GM21619 (cell line): ENCODE measurements around the gene LIMS2.

ENCODE experiments used
- ATAC-seq: cut with Tn5 transposase; IDR thresholded peaks from one replicate; pipeline ENCODE4 v1.9.1; 2021; ENCODE audit not compliant: unreplicated experiment

LIMS2 gene, protein sequence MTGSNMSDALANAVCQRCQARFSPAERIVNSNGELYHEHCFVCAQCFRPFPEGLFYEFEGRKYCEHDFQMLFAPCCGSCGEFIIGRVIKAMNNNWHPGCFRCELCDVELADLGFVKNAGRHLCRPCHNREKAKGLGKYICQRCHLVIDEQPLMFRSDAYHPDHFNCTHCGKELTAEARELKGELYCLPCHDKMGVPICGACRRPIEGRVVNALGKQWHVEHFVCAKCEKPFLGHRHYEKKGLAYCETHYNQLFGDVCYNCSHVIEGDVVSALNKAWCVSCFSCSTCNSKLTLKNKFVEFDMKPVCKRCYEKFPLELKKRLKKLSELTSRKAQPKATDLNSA

GRCh38 chr2:127675331-127676261 lies at the start of gene LIMS2:
Gene LIMS2, minus strand, starts transcription at chr2:127675530. Its CDS starts 506 bp downstream, at chr2:127675024.
- no peak for ATAC-seq

- no peak for ATAC-seq
These were observed 47.5 kb upstream of the LIMS2 start for GRCh38 chr2:127722807-127723206.

DNA sequence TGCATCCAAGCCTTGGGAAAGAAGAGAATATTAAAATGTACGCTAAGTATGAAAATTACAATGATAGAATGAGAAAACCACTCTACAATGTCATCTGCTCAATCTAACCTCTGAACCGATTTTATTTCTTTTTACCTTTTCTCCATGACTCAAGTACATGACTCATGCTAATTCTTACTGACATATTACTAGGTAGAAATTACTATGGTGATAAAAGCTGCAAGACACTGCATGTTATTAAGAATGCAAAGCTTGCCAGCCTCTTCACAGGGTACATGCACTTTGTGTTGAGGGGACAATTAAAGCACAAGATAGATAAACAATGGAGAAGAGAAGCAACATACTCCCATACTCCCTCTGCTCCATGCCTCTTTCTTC lies 46.6 kb upstream of the LIMS2 start:
- ATAC-seq: no peak

DNA sequence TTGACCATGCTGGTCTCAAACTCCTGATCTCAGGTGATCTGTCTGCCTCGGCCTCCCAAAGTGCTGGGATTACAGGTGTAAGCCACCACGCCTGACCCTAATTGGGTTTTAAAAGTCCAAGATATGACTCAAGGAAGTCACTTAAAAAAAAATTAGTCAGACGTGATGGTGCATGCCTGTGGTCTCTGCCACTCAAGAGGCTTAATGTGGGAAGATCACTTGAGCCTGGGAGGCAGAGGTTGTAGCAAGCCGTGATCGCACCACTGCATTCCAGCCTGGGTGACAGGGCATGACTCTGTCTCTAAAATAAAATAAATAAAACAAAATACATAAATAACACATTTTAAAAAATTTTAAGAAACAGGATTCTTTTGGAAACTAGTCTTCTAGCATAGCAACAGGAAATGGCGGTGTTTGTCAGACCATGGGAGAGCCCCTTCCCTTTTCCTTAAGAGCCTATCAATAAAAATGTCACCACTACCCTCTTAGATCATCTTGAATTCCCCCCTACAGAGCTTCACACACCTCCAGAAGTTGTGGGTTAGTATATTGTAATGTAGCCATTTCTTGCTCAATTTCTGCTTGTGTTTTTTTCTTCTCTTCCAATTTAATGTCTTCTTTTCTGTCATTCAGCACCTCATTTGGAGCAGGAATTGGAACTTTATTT lies 46.1 kb upstream of the LIMS2 start:
- no peak for ATAC-seq

GRCh38 chr2:127719301-127720218 lies 44.2 kb upstream of the LIMS2 start:
- ATAC-seq: no peak

- ATAC-seq: no peak
These were observed 42.9 kb upstream of the LIMS2 start for GRCh38 chr2:127718271-127718670.

- ATAC-seq: no peak
These were observed 40.6 kb upstream of the LIMS2 start for GRCh38 chr2:127715778-127716449.

DNA sequence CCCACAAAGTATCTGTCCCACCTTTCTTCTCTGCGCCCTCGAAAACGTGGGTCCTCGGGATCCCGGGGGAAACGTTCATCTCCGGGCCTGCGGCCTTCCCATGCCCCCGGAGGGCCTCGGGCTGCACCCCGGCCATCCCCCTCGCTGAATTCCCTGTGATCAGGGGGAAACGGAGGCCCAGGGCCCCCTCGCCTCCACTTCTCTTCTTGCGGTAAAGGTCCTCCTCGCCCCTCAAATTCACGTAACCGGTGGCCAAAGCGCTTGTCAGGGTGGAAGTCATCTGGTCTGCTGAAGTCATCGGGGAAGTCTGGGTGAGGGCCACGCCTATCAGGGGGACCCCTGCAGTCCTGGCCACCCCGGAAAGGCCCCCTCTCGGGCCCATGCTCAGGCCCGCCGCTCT lies 38.2 kb upstream of the LIMS2 start:
- ATAC-seq: no peak

- ATAC-seq: no peak
These were observed 37.7 kb upstream of the LIMS2 start for GRCh38 chr2:127712999-127713398.

- ATAC-seq: no peak
These were observed 34.0 kb upstream of the LIMS2 start for GRCh38 chr2:127709336-127709735.

DNA sequence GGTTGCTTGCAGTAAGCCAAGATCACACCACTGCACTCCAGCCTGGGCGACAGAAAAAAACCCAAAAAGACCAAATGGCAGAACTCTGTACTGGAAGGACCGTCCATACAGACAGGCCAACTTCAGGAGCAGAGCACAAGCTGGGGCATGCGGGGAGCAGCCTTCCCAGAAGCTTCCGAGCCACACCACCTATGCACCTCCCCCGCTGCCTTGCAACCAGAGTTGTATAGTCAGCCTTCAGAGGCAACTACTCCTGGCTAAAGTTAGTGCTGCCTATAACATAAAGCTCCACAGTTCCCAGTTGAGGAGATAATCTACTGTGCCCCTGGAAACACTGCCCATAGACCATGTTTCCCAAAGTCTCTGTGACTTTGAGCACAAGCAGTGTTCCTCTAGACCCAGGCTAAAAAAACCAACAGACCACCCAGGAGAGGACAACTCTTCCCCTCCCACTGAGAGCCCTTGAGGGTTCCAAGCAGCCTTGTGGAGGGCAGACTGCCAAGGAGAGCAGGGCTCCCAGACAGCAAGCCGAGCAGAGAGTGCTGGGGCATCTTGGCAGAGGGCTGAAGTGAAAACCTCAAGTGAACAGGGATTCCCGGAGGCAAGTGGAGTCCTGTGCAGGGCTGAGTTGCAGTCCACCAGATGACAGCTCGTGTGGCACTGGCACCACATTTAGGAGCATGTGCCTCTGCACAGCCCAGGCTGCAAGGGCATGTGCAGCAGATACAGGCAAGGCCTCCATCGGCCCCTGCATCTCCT lies 32.7 kb upstream of the LIMS2 start:
- no peak for ATAC-seq

DNA sequence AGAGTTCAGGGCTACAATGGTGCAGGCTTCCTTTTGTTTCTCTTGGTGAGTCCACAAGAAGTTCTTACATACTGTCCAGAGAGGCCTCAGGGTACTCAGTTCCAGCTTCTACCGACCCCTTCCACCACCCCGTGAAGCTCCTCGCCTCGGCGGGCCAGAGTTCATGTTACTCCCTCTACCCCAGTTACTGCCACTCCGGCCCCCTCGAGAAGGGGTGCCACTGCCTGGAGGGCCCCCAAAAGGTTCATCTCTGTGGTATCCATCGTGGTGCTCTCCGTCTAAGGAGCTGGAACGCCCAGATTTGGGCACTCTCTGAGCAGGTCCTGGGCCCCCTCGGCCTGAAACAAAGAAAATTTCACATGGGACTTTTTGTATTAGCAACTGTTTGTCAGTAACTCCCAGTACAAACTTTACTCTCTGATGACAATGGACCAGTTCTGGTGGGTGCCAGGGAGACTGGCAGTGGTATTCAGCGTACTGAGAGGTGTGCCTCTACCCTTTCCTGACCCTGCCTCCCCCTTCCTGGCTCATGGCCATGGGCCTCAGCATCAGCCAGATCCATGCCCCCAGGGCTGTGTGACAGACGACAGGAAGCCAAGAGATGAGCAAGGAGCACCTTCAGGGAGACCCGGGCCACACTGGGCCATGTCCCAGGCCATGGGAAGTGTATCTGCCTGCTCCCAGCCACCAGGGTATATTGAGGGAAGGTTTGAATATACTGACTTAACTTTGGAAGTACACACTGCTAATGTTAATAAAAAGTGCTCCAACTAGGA lies 31.1 kb upstream of the LIMS2 start:
- no peak for ATAC-seq

GRCh38 chr2:127705391-127706065 lies 30.2 kb upstream of the LIMS2 start:
- ATAC-seq: no peak

DNA sequence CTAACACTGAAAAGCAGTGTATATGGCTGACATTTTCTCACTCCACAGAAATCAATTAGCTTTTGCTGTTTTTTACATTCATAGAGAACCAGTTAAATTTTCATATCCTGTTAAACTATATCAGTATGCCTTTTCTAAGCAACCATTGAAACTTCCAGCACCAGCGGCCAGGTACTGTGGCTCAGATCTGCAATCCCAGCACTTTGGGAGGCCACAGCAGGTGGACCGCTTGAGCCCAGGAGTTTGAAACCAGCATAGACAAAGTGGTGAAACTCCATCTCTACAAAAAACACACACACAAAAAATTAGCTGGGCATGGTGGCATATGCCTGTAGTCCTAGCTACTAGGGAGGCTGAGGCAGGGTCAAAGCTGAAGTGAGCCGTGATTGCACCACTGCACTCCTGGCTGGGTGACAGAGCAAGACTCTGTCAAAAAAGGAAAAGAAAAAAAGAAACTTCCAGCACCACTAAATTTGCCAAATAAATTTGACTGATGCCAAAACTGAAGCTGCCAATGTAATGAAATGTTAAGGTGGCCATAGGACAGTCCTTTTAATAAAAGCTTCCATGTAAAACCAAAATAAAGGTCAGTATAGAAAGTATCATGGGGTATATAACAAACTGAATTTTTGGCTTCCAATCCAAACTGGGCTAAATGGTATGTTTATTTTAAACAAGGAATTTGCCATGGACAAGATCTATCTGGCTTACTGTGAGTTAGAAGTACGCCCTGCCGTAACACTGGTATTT lies 29.5 kb upstream of the LIMS2 start:
- no peak for ATAC-seq

GRCh38 chr2:127703282-127703681 lies 28.0 kb upstream of the LIMS2 start:
- ATAC-seq: no peak

DNA sequence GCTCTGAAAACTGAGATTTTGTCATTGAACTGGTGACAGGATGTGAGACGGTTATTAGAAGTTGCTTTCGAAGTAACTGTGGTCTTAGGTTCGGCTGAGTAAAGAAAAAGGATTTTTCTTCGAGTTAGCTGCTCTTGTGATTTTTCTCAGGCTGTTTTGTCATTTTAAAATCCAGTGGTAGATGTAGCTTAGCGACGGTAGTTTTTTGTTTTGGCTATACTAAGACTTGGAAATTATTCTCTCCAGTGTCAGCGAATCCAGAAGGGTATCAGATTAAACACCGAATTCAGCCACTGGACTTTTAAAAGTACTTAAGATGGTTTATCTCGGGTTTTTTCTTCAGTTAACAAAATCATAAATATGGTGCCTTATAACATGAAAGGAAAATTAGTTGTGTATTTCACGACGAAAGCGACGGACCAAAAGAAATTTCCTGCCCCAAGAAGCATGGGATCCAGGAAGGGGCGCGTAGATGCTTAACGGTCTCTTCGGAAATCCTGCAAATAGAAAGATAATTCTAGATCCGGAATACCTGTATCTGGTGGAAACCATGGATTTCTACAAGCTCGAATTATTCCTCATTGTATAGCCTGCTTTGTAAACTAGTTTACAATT lies 27.2 kb upstream of the LIMS2 start:
- no peak for ATAC-seq
